NCI-H2196 treated with DMSO at 0.1 percent for 48 hours (cell line): ENCODE measurements around the gene PRR20G.
"Not testable (repeated sequence)": the region's sequence is repeated elsewhere in the genome, so short reads cannot be mapped to it uniquely, and the experiment has no call there.

Experiments used
- DNase-seq: peaks from one replicate; lab custom pipeline; 2025; ENCODE audit not compliant: unreplicated experiment; lab: John Stamatoyannopoulos, UW

Gene PRR20G

DNA sequence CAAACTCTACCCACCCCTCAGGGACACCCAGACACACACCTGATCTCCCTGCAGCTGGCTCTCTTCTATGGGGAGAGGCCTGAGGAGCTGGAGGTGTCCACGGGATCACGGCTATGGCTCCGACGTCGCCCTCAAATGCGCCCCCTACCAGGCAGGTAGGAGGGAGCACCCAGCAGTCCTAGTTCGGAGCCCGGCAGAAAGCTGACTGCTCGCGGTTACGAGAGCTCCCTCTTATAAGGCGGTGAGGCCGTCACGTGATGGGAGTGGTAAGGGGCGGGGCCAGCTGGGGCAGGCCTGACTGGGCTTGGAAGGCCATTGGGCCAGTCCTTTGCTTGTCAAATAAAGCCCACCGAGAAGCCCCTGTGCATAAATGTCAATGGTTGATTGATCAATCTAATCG, at the start of gene PRR20G:
TSS of gene PRR20G (minus strand) at position 207 of the 400 bp plus-strand sequence. CDS start 681 bp downstream, outside the sequence.
- no peak for DNase-seq

DNA sequence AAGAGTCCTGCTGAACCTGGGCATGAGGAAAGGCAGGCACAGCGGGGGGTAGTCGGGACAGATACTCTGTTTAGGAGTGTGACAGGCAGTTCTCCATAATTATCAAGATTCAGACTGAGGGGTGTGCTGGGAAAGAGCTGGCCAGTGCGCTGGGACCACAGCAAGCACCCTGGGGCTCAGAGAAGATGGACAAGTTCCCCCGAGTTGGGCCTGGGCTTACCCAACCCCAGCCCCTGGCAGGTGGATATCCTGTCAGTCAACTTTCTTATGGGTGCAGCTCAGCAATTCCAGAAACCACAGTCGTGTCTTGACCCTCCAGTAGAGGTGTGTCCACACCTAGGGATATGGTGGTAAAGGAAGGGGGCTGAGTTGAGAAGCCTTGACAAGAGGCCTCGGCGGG, 49.2 kb upstream of the PRR20G start:
- DNase-seq: no peak

DNA sequence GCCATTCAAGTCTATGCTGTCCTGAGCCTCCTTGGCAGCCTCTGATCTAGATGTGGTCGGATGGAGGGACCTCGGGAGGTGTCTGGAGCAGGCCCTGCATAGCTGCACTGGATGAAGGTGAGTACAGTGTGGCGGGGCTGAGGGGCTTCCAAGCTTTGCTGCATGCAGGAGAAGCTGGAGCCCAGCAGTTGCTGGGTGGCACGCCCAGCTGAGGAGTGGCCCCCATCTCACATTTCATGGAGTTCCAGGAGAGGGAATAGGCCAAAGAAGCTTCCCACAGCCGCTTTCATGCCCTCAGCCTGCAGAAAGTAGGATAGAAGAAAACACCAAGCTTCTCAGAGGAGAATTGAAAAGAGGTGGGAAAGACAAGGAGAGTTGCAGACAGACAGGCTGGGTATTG, 48.3 kb upstream of the PRR20G start:
- DNase-seq: no peak

DNA sequence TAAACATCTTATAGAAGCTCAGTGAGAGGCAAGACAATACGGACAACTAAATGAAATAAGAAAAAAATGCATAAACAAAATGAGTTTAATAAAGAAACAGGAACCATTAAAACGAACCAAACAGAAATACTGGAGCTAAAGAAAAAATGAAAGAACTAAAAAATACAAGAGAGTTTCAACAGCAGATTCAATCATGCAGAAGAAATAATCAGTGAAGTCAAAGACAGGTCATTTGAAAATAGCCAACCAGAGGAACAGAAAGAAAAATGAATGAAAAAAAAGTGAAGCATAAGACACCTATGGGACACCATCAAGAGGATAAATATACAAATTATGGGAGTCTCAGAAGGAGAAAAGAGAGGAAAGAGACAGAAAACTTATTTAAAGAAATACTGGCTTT, 42.5 kb upstream of the PRR20G start:
- no peak for DNase-seq

DNA sequence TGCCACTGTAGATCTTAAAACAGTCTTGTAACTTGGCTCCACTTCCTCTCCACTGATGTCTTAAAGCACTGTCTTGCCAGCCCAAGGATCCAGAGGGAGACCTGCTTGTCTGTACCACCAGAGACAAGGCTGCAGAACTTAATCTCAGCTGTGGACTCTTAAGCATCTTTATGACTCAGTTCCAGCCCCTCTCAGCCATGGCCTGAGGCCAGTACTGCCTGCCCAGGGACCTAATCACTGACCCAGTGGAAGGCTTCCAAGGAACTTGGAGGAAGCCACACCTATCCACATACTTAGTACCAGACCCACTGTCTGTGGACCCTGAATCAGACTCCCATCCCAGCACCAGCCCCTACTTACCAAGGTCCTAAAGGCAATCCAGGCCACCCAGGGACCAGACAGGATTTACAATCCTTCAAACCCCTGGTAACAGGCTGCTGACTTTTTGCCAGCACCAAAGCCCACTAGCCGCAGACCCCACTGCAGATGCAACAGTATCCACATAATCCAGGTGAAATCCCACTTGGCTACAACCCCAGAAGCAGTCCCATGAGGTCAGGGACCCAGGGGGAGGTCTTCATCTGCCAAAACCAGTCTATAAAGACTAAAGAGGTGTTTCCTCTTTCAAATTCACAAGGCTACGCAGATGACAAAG, 41.9 kb upstream of the PRR20G start:
- no peak for DNase-seq

DNA sequence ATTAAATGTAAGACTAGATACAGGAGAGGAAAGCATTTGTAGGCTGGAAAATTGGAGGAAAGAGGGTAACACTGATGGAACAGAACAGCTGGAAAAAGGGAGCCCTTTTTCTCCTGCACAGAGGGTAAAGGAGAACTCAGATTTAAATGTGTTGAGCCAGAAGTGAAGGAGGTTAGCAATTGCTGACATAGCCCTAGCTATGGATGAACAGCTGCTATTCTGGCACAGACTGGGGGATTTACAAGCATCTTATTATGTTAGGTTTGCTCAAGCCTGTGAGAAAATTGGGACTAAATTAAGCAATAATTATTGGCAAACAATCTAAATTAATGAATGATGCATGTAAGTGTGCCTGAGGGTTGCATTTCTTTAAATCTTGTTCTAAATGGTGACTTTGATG, 40.6 kb upstream of the PRR20G start:
- no peak for DNase-seq

DNA sequence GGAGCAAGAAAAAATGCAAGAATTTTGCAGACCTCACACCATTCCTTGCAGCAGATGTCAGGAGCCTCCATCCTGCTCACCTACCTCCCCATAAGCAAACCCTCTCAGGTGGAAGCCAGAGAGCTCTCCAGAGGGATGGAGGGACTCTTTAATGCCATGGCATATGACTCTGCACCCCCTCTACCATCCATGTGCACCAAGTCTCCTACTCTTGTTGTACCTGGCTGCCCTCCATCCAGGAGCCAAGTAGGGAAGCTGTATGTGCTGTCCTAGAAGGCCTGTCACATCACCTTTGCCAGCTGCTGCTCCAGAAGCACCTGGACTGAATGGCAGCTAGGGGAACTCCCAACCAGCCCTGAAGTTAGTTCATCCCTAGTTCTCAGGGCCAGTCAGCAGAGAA, 38.5 kb upstream of the PRR20G start:
- no peak for DNase-seq

DNA sequence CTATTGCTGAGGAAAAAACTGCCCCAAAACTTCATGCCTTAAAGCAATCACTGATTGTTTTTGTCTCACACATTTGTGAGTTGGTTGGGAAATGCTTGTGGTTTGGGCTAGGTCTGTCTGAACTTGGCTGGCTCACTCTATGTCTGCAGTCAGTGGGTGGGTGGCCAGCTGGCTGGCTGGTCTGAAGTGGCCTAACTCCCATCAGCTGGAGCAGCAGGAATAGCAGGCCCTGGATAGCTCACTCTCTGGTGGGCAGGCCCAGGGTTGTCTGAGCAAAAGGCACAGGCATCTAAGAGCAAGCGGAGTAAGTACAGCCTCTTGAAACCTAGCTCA, 37.7 kb upstream of the PRR20G start:
- DNase-seq: no peak

DNA sequence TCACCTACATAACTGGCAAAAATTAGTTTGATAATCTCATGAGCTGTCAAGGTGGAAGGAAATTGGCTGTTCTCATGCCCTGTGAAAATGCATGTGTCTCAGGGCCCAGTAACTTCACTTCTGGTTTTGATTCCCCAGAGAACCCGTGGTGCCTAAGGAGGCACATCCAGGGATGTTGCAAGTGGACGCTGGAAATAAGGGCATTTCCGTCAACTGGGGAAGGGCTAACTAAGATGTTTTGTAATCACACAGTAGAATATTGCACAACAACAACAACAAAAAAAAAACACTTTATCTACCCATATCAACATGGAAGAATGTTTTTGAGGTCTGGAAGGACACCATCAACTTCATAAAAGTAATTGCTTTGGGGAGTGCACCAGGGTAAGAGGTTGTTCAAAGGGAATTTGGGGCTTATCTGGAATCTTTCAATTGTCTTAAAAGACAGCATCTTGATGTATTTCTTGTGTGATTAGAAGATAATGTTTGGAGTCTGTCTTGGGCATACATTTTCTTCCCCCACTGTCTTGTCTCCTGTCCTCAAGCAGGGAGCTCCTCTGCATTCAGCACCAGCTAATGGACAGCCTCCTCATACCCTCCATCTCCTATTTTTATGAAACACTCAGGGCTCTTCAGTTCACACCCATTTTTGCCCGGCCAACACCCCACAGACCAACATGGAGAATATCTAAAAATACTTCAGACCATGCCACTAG, 37.2 kb upstream of the PRR20G start:
- DNase-seq: no peak

DNA sequence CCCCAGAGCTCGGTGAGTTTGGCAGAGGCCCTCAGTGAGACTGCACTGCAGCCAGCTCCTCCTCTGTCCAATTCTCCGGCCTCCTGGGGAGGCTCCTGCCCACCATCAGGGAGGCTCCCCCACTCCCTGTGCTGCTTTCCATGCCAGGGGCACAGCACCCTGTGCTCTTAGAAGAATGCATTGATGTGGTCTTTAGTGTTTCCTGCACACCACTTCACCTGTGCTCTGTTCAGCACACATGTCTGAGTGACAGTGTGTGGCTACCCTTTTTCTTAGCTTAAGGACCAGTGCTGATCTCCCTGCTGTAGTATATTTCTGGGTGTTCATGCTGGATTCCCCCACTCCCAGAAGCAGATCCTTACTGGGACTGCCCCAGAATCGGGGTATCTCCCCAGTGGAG, 36.2 kb upstream of the PRR20G start:
- no peak for DNase-seq

DNA sequence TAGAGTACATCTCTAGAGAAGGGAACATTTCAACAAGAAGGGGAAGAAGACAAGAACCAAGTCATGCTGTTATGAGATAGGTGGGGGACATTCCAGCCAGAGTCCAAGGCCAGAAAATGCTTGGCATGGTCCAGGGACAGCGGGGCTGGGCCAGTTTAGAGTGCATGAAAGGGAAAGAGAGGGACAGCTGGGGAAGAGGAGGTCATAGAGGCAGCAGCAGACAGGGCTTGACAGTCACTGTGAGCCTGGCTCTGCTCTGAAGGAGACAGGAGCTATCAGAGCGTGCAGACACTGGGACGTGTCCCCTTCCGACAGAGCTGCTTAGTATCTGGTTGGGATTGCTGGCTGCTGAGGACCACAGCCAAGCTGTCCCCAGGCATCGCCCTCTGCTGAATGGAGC, 35.7 kb upstream of the PRR20G start:
- no peak for DNase-seq

DNA sequence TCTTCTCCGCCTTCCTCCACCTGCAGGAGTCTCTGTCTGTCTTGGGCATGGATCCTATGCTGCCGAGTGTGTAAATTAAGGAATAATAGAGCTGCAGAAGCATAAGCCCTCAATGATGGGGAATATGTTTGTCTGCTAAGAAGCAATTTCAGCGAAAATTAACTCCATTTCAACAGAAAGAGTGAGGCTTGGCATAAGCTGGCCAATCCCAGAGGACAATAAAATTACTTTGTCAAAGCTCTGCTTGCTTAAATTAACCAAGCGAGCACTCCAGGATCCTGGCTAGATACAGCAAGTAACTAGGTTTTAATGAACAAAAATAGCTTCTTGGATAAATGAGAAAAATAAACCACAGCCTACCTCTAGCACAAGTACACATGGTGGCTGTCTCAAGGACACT, 33.5 kb upstream of the PRR20G start:
- DNase-seq: no peak

DNA sequence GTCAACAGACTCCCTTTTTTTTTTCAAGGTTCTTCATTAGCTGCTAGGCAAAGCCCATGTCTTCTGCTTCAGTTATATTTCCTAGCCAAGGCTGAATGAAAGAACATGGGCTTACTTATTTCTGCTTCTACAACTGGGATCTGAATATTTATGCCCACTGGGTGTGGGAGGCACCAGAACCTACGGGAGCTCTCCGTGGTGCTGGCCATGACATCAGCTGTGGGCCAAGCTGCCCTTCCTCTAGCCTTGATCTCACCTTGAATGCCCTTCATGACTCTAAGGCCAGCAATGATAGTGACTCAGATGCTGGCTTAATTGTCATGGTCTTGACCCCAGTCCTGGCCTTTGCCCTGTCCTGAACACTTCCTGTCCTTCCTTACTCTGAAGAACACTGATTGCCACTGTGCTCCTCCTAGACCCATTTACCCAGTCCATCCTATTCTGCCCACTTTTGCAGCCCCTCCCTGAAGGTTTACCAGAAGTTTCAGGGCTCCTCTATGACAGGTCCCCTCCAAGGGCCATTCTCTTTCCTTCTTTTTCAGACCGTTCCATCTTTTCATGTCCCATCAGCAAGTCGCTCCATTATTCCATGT, 32.8 kb upstream of the PRR20G start:
- DNase-seq: no peak

DNA sequence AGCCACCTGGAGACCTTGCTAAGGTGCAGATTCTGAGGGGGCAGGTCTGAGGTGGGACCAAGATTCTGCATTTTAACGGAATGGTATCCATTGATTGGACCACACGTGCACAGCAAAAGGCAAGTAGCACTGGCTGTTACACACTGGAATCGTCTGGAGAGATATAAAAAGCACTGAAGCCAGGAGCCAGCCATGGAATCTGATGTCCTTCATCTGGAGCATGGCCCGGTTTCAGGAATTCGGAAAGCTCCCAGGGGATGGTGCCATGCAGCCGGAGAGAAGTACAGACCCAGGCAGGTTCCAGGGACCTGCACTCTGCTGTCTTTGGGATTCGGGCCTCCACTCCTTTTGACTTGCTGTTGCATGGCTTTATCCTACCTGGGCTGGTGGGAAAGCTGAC, 28.8 kb upstream of the PRR20G start:
- DNase-seq: no peak

DNA sequence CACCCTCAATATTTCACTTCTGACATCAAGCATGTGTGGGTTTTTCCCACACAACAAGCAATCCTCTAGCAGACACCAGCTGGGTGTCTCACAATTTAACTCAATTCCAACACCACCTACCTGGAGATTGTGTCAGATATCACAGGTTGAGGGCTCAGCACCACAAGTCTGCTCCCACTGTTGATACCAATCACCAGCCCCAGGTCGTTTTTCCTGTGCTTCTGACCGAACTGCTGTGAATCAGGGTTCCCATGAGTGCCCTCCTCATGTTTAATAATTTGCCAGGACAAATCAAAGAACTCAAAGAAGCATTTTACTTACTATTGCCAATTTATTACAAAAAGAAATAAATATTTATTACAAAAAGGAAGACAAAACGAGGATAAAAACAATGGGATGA, 25.0 kb upstream of the PRR20G start:
- no peak for DNase-seq

DNA sequence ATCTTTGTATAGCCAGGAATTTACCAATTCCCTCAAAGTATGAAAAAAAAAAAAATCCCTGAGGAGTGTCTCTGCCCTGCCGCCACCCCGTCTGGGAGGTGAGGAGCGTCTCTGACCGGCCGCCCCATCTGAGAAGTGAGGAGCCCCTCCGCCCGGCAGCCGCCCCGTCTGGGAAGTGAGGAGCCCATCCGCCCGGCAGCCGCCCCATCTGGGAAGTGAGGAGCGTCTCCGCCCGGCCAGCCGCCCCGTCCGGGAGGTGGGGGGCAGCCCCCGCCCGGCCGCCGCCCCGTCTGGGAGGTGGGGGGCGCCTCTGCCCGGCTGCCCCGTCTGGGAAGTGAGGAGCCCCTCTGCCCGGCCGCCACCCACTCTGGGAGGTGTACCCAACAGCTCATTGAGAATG, 21.0 kb upstream of the PRR20G start:
- not testable (repeated sequence) for DNase-seq

DNA sequence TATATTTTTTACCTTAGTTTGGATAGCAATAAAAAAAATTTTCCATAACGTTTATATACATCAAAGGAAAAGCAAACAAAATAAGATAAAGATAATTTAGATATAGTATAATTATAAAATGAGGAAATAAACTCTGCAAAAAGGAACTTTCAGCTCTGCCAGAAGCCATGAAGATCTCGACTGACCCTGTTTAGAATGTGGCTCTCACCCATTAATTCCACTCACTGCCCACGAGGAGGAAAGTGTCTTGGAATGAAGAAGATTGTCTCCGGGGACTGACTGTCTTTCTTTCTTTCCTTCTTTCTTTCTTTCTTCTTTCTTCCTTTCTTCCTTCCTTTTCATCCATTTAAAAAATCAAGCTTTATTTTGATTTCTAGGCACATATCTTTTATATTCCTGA, 20.1 kb upstream of the PRR20G start:
- no peak for DNase-seq

DNA sequence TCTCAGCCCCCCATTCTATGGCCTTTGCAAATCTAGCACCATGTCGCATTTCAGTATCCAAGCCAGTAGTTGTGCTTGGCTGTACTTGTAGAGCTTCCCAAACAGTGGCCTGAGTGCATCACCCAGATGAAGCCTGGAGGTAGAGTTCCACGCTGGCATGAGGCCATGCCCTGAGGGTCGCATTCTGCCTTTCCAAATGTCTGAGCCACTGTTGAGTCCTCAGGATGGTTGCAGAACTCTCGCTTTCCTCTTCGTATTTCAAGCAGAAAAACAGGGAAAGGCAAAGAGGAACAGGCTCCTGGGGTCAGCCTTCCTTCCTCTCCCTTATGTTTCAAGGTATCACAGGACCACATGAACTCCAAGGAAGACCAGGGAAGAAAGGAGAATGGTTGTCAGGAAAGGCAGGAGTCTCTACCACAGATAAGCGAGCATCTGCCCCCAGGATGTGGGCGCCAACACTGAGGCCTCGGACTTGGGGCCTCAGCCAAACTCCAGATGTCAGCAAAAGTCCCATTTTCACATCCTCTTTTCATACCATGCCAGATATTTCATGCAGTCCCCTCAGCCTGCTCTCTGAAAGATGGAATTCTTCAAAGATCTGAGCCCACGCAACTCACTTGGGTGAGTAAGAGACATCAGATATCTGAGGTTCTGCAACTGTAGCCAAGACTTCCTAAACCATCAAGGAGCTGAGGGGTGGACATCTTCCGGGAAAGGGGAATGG, 19.4 kb upstream of the PRR20G start:
- no peak for DNase-seq

DNA sequence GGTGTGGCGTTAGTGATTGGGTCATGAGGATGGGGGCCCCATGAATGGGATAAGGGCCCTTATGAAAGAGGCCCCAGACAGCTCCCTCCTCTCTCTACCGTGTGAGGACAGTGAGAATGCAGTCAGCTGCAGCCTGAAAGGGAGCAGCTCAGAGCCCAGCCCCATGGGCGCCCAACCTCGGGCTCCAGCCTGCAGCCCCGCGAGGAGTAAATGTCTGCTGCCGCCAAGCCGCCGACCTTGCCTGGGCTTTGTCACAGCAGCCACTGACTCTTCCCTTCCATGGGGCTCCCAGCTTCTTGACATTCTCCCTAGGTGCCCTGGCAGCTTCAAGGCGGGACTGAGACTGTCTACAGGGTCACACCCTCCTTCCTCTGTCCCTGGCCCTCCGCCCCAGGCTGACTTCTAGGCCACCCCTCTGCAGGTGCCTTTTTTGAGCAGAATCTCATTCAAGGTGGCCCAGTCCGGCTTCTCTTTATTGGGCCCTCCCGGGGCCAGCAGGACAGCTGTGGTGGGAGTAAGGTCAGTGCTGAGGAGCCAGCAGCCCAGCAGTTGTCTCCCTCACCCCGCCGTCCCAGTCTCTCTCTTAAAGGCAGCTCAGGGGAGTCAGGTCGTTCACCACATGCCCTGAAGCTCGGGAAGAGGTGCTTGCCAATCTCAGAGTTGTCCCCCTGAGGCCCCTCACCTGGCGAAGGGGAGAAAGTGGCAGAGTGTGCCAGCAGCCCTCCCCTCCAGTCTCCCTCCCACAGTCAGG, 18.7 kb upstream of the PRR20G start:
- no peak for DNase-seq

DNA sequence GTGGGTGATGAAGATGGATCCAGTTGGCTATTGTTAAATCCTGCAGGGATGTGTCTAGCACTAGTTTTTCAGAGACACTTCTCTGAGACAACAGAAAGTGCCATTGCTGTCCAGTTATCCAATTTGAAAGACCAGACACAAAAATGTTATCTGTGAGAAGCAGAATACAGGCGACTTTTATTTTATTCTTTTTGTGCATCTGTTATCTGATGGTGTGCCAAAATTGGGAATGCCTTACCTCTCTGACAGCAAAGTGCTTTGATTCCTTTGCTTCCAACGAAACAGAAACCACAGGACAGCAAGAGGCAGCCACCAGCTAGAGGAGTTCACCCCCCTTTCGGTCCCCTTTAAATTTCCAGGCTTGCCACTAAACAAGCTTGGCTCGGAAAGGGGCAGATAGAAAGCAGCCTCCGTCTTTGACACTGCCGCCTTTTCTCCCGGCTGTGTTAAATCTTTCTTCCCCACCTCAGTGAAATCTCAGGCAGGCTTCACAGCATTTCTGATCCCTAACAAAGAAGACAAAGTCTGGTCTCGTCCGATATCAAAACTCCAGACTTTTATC, 17.7 kb upstream of the PRR20G start:
- no peak for DNase-seq

DNA sequence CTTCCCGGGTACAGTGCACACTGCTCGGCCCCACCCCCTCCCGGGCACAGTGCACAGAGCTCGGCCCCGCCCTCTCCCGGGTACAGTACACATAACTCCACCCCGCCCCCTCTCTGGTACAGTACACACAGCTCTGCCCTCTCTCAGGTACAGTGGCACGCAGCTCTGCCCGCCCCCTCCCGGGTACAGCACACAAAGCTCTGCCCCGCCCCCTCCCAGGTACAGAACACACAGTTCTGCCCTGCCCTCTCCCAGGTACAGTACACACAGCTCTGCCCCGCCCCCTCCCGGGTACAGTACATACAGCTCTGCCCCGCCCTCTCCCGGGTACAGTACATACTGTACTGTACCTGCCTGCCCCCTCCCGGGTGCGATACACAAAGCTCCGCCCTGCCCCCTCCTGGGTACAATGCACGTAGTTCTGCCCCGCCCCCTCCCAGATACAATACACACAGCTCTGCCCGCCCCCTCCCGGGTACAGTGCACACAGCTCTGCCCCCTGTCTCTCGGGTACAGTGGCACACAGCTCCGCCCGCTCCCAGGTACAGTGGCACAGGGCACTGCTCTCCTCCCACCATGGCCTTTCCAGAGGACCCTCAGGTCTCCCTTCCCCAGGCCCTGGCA, 16.4 kb upstream of the PRR20G start:
- peak; percentile 98 for DNase-seq
